Choroid plexus epithelial cell (primary cell): ENCODE results near the gene CCDC73.

Source experiments
- DNase-seq: peaks from one replicate; pipeline ENCODE4 v3.0.0-alpha.2; 2010; ENCODE audit warnings: low read depth
- H3K4me3 ChIP-seq: 2 replicates; pipeline ENCODE4 v1.5.1; 2011; ENCODE audit warnings: low read depth, mild to moderate bottlenecking, control low read depth, low read length, moderate library complexity
- CTCF ChIP-seq: conservative IDR thresholded peaks from 2 replicates; pipeline ENCODE4 v1.5.1; 2011; ENCODE audit warnings: low read depth, mild to moderate bottlenecking, control low read depth, inconsistent platforms, low read length, moderate library complexity

The CCDC73 gene

DNA sequence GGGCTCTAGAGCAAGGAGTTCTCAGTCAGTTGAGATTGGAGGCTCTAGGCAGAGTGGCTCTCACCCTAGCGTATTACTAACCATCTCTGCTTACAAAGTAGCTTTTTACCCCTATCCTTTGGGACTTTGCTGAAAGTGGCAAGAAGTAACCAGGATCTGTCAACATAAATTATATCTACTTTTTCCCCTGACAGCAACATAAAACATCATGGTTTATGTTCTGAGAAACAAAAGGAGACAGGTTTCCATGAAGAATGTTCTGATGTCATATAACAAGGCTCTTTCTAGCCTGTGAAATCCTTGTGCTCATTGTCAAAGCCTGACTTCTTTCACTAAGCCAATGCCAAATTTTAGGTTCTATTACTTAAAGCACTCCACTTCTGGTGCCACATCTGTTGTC, 218.0 kb downstream of the CCDC73 start:
- H3K4me3 ChIP-seq = no peak overlapping the region
- no peak for DNase-seq
- TF ChIP-seq CTCF = no peak

- no peak for DNase-seq
- H3K4me3 ChIP-seq = no peak overlapping the region
- TF ChIP-seq CTCF = no peak
These were observed 219.4 kb downstream of the CCDC73 start for GRCh38 chr11:32575070-32575469.

DNA sequence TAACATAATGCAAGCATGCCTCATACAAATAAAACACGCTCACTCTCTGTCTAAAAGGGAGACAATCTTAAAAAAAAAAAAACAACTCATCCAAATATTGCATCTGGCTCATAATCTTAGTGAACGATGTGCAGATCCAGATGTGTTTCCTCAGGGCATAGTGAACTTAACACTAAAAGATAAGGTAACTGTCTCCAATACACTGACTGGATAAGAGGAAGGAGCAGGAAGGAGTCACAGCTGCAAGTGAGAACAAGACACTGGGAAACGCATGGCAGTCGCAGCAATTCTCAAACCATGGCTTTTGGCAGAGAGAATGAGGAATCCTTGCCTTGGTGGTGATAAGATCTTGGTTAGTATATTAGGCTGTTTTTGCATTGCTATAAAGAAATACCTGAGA, 220.0 kb downstream of the CCDC73 start:
- no peak for TF ChIP-seq CTCF
- DNase-seq = no peak
- H3K4me3 ChIP-seq = no peak overlapping the region

- H3K4me3 ChIP-seq = no peak overlapping the region
- TF ChIP-seq CTCF = no peak
- DNase-seq = no peak
These were observed 221.2 kb downstream of the CCDC73 start for GRCh38 chr11:32573228-32573627.

DNA sequence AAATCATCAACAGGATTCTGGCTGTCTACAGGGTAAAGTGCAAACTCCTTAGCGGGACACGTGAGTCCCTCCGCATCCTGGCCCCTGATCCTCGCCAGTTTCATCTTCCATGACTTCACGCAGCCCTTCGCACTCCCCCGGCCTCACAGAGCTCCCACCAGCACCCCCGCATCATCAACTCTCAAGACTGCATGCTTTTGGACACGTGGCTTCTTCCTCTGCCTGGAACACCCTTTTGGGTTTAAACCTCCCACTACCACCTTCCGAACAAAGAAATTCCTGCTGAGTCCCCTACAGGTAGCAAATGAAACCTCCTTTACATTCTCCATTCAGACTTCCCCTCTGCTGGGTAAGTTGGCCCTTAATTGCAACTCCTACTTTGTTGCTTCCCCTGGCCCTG, 223.4 kb downstream of the CCDC73 start:
- H3K4me3 ChIP-seq = no peak overlapping the region
- DNase-seq = peak; percentile 11
- peak; percentile 7 for TF ChIP-seq CTCF

- no peak for DNase-seq
- H3K4me3 ChIP-seq = no peak overlapping the region
- TF ChIP-seq CTCF = no peak
These were observed 225.1 kb downstream of the CCDC73 start for GRCh38 chr11:32569313-32569881.

DNA sequence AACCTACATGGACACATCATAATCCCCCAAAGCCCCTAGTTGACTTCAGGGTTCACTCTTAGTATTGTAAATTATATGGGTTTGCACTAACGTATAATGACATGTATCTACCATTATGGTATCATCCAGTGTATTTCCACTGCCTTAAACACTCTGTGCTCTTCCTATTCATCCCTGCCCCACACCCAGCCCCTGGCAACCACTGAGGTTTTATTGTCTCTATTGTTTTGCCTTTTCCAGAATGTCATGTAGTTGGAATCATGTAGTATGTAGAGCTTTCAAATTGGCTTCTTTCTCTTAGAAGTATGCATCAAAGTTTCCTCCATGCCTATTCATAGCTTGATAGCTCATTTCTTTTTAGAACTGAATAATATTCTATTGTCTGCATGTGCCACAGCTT, 227.3 kb downstream of the CCDC73 start:
- DNase-seq = no peak
- no peak overlapping the region for H3K4me3 ChIP-seq
- TF ChIP-seq CTCF = no peak
